Smooth muscle cell (in vitro differentiated cells): ENCODE results near the gene MCEE. TPM values are rescaled to one million over a fixed set of nuclear protein-coding genes. Genes with fewer than 3 reads are reported as not detected.

Experiments
- DNase-seq: peaks from one replicate; lab custom pipeline; 2025; ENCODE audit not compliant: unreplicated experiment; lab: John Stamatoyannopoulos, UW
- H2AFZ ChIP-seq: fragments of 200-600 bp; sonication (generic); 2 replicates; pipeline ENCODE4 v1.6.0; 2016; ENCODE audit warnings: antibody characterized with exemption, low read depth, mild to moderate bottlenecking
- H3F3A ChIP-seq: fragments of 200-600 bp; sonication (generic); 2 replicates; pipeline ENCODE4 v1.6.0; 2017; ENCODE audit warnings: antibody characterized with exemption, low read depth
- H3K27ac ChIP-seq: fragments of 200-600 bp; sonication (generic); 2 replicates; pipeline ENCODE4 v1.5.1; 2016; ENCODE audit warnings: low read depth, mild to moderate bottlenecking
- H3K27me3 ChIP-seq: fragments of 200-600 bp; sonication (generic); 2 replicates; pipeline ENCODE4 v1.6.1; 2016; ENCODE audit warnings: low read depth, mild to moderate bottlenecking
- H3K36me3 ChIP-seq: fragments of 200-600 bp; sonication (generic); 2 replicates; pipeline ENCODE4 v1.5.1; 2016; ENCODE audit warnings: low read depth
- H3K4me1 ChIP-seq: fragments of 200-600 bp; sonication (generic); 2 replicates; pipeline ENCODE4 v1.5.1; 2016; ENCODE audit warnings: low read depth
- H3K4me2 ChIP-seq: fragments of 200-600 bp; sonication (generic); 2 replicates; pipeline ENCODE4 v1.6.0; 2016; ENCODE audit warnings: mild to moderate bottlenecking
- H3K4me3 ChIP-seq: fragments of 200-600 bp; sonication (generic); 2 replicates; pipeline ENCODE4 v1.5.1; 2016; ENCODE audit warnings: mild to moderate bottlenecking
- H3K79me2 ChIP-seq: fragments of 200-600 bp; sonication (generic); 2 replicates; pipeline ENCODE4 v1.6.0; 2016; ENCODE audit warnings: low read depth, mild to moderate bottlenecking
- H3K9ac ChIP-seq: fragments of 200-600 bp; sonication (generic); 2 replicates; pipeline ENCODE4 v1.6.0; 2016; ENCODE audit warnings: low read depth
- H3K9me3 ChIP-seq: fragments of 200-600 bp; sonication (generic); replicated peaks from 2 replicates; pipeline ENCODE4 v1.5.1; 2016; ENCODE audit warnings: low read depth
- H4K20me1 ChIP-seq: fragments of 200-600 bp; sonication (generic); 2 replicates; pipeline ENCODE4 v1.6.0; 2016; ENCODE audit warnings: low read depth
- CTCF ChIP-seq: fragments of 200-600 bp; sonication (generic); IDR thresholded peaks from 2 replicates; pipeline ENCODE4 v1.5.1; 2017; ENCODE audit warnings: borderline replicate concordance, mild to moderate bottlenecking, antibody characterized with exemption; ENCODE audit not compliant: insufficient read depth, poor library complexity, severe bottlenecking
- WGBS: methylation state at CpG from one replicate; pipeline ENCODE4 v1.1.7; 2016; ENCODE audit warnings: low lambda C conversion rate; 5-methylcytosine and 5-hydroxymethylcytosine counted together
- polyA plus RNA-seq: library from polyadenylated mRNA; unstranded; fragments of >200 nt; fragmentation: Nextera tagmentation; extraction: Ambion mirVana; gene quantifications from 2 replicates; pipeline ENCODE4 v1.2.1, GENCODE V29; 2016
- total RNA-seq: library from RNA; depleted of rRNA; stranded (reverse); fragments of >200 nt; gene quantifications from 2 replicates; pipeline ENCODE4 v1.2.3, GENCODE V29; 2014

MCEE gene
- total and polyA plus RNA-seq, 2 experiments from 2014 or later = 38.4 to 53.9 TPM

GRCh38 chr2:71067567-71068217 is 62.3 kb downstream of the MCEE start:
- DNase-seq = no peak
- Histone ChIP-seq H3K9me3 (no peaks in the 10 kb centered on the region), H2AFZ (peak overlapping the region; percentile 65), H3K27ac (peak overlapping the region; percentile 89), H3K4me1 (peaks cover 13% of the 10 kb centered on the region), H3K79me2 (peaks cover 40% of the 10 kb centered on the region), H3K4me2 (peak overlapping the region; percentile 98), H4K20me1 (peaks cover 31% of the 10 kb centered on the region), H3K4me3 (peak overlapping the region; percentile 75), H3K36me3 (no peaks in the 10 kb centered on the region), H3K9ac (peak overlapping the region; percentile 89), H3K27me3 (no peaks in the 10 kb centered on the region), H3F3A (peaks cover 5% of the 10 kb centered on the region)
- WGBS = 8% methylated on average over 26 of the region's 26 CpGs
- no peak for TF ChIP-seq CTCF

- peaks cover 13% of the 10 kb centered on the region for H3K4me1 ChIP-seq
- H3K9ac ChIP-seq = no peak overlapping the region
- H3K79me2 ChIP-seq = peaks cover 31% of the 10 kb centered on the region
- H3K27ac ChIP-seq = peak overlapping the region; percentile 89
- H3K36me3 ChIP-seq = no peaks in the 10 kb centered on the region
- WGBS = 75% methylated on average over 3 of the region's 3 CpGs
- no peak for DNase-seq
- no peaks in the 10 kb centered on the region for H3K27me3 ChIP-seq
- H3F3A ChIP-seq = peaks cover 5% of the 10 kb centered on the region
- H3K4me3 ChIP-seq = no peak overlapping the region
- H2AFZ ChIP-seq = no peak overlapping the region
- no peaks in the 10 kb centered on the region for H3K9me3 ChIP-seq
- peak overlapping the region; percentile 98 for H3K4me2 ChIP-seq
- TF ChIP-seq CTCF = no peak
- peaks cover 23% of the 10 kb centered on the region for H4K20me1 ChIP-seq
Observed at GRCh38 chr2:71066856-71067255, 63.2 kb downstream of the MCEE start.

GRCh38 chr2:71064754-71065621 is 65.0 kb downstream of the MCEE start:
- 66% methylated on average over 7 of the region's 7 CpGs for WGBS
- Histone ChIP-seq H3K4me2 (peak overlapping the region; percentile 0), H3K4me1 (peaks cover 13% of the 10 kb centered on the region)

More at GRCh38 chr2:71064754-71065621, 65.0 kb downstream of the MCEE start:
- no peak for DNase-seq
- H3K27me3 ChIP-seq = no peaks in the 10 kb centered on the region
- no peak for TF ChIP-seq CTCF
- H3F3A ChIP-seq = peaks cover 5% of the 10 kb centered on the region
- no peaks in the 10 kb centered on the region for H3K9me3 ChIP-seq
- H3K27ac ChIP-seq = peak overlapping the region; percentile 65
- H3K79me2 ChIP-seq = peaks cover 13% of the 10 kb centered on the region
- peak overlapping the region; percentile 23 for H2AFZ ChIP-seq
- H3K9ac ChIP-seq = peak overlapping the region; percentile 1
- peaks cover 6% of the 10 kb centered on the region for H4K20me1 ChIP-seq
- no peak overlapping the region for H3K4me3 ChIP-seq
- H3K36me3 ChIP-seq = no peaks in the 10 kb centered on the region
